HepG2 (cell line): ENCODE results near the gene C1QTNF1. TPM values are rescaled to one million over a fixed set of nuclear protein-coding genes. Genes with fewer than 3 reads are reported as not detected.

Experiments
- CCDC6 ChIP-seq: sonication (generic); formaldehyde crosslinking; IDR thresholded peaks from 2 replicates; pipeline ENCODE4 v1.8.1; 2022; ENCODE audit warnings: mild to moderate bottlenecking, missing genetic modification reagents, moderate library complexity
- EEA1 ChIP-seq: sonication (generic); formaldehyde crosslinking; IDR thresholded peaks from 2 replicates; pipeline ENCODE4 v1.5.1; 2020; ENCODE audit warnings: mild to moderate bottlenecking, missing genetic modification reagents, borderline replicate concordance
- ERF ChIP-seq: IDR thresholded peaks from 2 replicates; pipeline ENCODE4 v1.6.1; 2018; ENCODE audit warnings: missing biosample characterization, missing genetic modification reagents
- MXI1 ChIP-seq: IDR thresholded peaks from 3 replicates; pipeline ENCODE4 v1.6.1; 2012; ENCODE audit warnings: low read depth, low read length, inconsistent platforms, borderline replicate concordance
- NR2C2 ChIP-seq: sonication (generic); formaldehyde crosslinking; IDR thresholded peaks from 2 replicates; pipeline ENCODE4 v1.4.0; 2020; ENCODE audit warnings: missing genetic modification reagents, mild to moderate bottlenecking, moderate library complexity, borderline replicate concordance
- RAD21 ChIP-seq: fragments of 450-650 bp; formaldehyde crosslinking; IDR thresholded peaks from 2 replicates; pipeline ENCODE4 v1.5.0; 2020; ENCODE audit warnings: mild to moderate bottlenecking
- SMAD9 ChIP-seq: sonication (generic); formaldehyde crosslinking; IDR thresholded peaks from 2 replicates; pipeline ENCODE4 v1.5.1; 2020; ENCODE audit warnings: mild to moderate bottlenecking, missing genetic modification reagents
- YEATS2 ChIP-seq: sonication (generic); formaldehyde crosslinking; IDR thresholded peaks from 2 replicates; pipeline ENCODE4 v1.4.0; 2020; ENCODE audit warnings: missing genetic modification reagents, borderline replicate concordance
- ZC3H4 ChIP-seq: sonication (generic); formaldehyde crosslinking; IDR thresholded peaks from 2 replicates; pipeline ENCODE4 v1.4.0; 2020; ENCODE audit warnings: missing genetic modification reagents, borderline replicate concordance
- ZNF333 ChIP-seq: sonication (generic); formaldehyde crosslinking; IDR thresholded peaks from 2 replicates; pipeline ENCODE4 v1.4.0; 2020; ENCODE audit warnings: mild to moderate bottlenecking, missing genetic modification reagents, borderline replicate concordance
- ZNF614 ChIP-seq: IDR thresholded peaks from 2 replicates; pipeline ENCODE4 v1.6.1; 2018; ENCODE audit warnings: missing biosample characterization, missing genetic modification reagents, inconsistent platforms, borderline replicate concordance
- ZNF644 ChIP-seq: IDR thresholded peaks from 2 replicates; pipeline ENCODE4 v1.6.1; 2016; ENCODE audit warnings: low read depth
- polyA plus RNA-seq, 8 experiments: library from polyadenylated mRNA; depleted of rRNA in 3 of 8; stranded (reverse) in 7 of 8; unstranded in 1 of 8; fragments of >200 nt; fragmentation: Illumina TruSeq in 4 of 8; extraction: Trizol in 4 of 8; gene quantifications; 2 replicates each; pipeline versions ENCODE4 v1.2.1 to v1.2.3, GENCODE V29; 2011 to 2016; ENCODE audit warnings: low read depth in 4 of 8, missing spikeins in 1 of 8, mixed read lengths in 1 of 8; ENCODE audit not compliant: insufficient read depth in 1 of 8
- total RNA-seq, 5 experiments: library from RNA; depleted of rRNA; stranded (reverse); fragments of >200 nt; fragmentation: Illumina TruSeq; extraction: Trizol; gene quantifications; 2 replicates each; pipeline ENCODE4 v1.2.3, GENCODE V29; 2016; ENCODE audit warnings: low read depth in 1 of 5
- TF ChIP-seq, protein P1 (sequence below): sonication (generic); formaldehyde crosslinking; IDR thresholded peaks from 2 replicates; pipeline ENCODE4 v1.4.0; 2020; ENCODE audit warnings: mild to moderate bottlenecking, missing genetic modification reagents
- TF ChIP-seq, protein P2 (sequence below): sonication (generic); formaldehyde crosslinking; IDR thresholded peaks from 2 replicates; pipeline ENCODE4 v1.5.1; 2020; ENCODE audit warnings: missing genetic modification reagents, mild to moderate bottlenecking, borderline replicate concordance
- TF ChIP-seq, protein P3 (sequence below): IDR thresholded peaks from 2 replicates; pipeline ENCODE4 v1.6.1; 2016; ENCODE audit warnings: mild to moderate bottlenecking
- TF ChIP-seq, protein P4 (sequence below): sonication (generic); formaldehyde crosslinking; IDR thresholded peaks from 2 replicates; pipeline ENCODE4 v1.5.0; 2020; ENCODE audit warnings: missing genetic modification reagents
- TF ChIP-seq, protein P5 (sequence below), 2 experiments: sonication (generic) in 1 of 2; formaldehyde crosslinking in 1 of 2; IDR thresholded peaks; 2 replicates each; pipeline versions ENCODE4 v1.4.0 to v1.6.1; 2018 to 2020; ENCODE audit warnings: missing genetic modification reagents in 2 of 2, borderline replicate concordance in 1 of 2, low read depth in 1 of 2, mild to moderate bottlenecking in 1 of 2, missing biosample characterization in 1 of 2
- TF ChIP-seq, protein P6 (sequence below): IDR thresholded peaks from 2 replicates; pipeline ENCODE4 v1.6.1; 2016

C1QTNF1 gene
- total and polyA plus RNA-seq, 2 of the 13 experiments (the other 11 are each of a cell fraction or from before 2014, with no cell fraction given) = 0.18 to 0.86 TPM

DNA sequence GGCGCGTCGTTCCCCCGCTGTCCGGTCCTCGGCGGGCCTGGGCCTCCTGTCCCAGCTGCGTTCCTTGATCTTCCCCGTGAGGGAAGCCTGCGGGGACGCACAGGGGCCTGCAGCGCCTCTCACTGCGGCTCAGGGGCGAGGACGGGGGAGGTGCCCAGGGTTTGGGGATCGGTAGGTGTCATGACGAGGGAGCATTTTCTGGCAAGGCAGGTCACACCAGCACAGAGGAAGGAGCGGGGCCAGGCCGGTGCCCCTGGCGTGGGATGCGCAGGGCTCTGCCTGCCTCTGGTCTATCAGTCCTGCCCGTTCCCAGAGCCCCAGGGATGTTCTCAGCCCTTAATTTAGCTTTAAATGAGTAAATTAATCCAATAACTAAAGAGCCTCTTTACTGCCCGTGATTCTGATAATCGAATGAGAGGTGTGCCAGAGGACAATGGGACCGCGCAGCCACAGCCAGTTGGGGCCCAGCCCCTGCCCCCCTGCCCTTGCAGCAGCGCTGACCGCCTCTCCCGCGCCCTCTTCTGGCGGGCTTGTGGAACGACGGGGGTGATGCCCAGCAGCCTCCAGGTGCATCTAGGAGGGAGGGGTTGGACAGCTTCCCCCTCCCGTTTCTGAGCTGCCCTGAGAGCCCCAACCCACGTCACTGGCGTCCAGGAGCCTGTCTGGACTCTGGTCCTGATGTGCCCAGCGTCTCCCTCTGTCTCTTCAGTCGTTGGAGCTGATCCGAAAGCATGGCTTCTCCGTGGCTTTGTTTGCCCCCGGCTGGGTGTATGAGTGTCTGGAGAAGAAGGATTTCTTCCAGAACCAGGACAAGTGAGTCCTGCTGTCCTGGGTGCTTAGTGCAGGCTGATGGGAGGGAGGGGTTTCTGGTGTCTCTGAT is 58.6 kb downstream of the C1QTNF1 start (continued):
- TF ChIP-seq, protein P1, sequence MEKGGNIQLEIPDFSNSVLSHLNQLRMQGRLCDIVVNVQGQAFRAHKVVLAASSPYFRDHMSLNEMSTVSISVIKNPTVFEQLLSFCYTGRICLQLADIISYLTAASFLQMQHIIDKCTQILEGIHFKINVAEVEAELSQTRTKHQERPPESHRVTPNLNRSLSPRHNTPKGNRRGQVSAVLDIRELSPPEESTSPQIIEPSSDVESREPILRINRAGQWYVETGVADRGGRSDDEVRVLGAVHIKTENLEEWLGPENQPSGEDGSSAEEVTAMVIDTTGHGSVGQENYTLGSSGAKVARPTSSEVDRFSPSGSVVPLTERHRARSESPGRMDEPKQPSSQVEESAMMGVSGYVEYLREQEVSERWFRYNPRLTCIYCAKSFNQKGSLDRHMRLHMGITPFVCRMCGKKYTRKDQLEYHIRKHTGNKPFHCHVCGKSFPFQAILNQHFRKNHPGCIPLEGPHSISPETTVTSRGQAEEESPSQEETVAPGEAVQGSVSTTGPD (CRISPR knock-in tag) = no peak
- TF ChIP-seq ERF = 0 out of 2 replicates have a peak, but pooled peaks have one; percentile 49
- TF ChIP-seq, protein P2, sequence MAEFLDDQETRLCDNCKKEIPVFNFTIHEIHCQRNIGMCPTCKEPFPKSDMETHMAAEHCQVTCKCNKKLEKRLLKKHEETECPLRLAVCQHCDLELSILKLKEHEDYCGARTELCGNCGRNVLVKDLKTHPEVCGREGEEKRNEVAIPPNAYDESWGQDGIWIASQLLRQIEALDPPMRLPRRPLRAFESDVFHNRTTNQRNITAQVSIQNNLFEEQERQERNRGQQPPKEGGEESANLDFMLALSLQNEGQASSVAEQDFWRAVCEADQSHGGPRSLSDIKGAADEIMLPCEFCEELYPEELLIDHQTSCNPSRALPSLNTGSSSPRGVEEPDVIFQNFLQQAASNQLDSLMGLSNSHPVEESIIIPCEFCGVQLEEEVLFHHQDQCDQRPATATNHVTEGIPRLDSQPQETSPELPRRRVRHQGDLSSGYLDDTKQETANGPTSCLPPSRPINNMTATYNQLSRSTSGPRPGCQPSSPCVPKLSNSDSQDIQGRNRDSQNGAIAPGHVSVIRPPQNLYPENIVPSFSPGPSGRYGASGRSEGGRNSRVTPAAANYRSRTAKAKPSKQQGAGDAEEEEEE = 0 out of 2 replicates have a peak, but pooled peaks have one; percentile 38
- TF ChIP-seq RAD21 = peak; percentile 87
- no peak for TF ChIP-seq ZNF644 (CRISPR knock-in tag)
- TF ChIP-seq, protein P3, sequence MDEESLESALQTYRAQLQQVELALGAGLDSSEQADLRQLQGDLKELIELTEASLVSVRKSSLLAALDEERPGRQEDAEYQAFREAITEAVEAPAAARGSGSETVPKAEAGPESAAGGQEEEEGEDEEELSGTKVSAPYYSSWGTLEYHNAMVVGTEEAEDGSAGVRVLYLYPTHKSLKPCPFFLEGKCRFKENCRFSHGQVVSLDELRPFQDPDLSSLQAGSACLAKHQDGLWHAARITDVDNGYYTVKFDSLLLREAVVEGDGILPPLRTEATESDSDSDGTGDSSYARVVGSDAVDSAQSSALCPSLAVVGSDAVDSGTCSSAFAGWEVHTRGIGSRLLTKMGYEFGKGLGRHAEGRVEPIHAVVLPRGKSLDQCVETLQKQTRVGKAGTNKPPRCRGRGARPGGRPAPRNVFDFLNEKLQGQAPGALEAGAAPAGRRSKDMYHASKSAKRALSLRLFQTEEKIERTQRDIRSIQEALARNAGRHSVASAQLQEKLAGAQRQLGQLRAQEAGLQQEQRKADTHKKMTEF = no peak
- TF ChIP-seq ZC3H4 = 0 out of 2 replicates have a peak, but pooled peaks have one; percentile 42
- TF ChIP-seq, protein P4, sequence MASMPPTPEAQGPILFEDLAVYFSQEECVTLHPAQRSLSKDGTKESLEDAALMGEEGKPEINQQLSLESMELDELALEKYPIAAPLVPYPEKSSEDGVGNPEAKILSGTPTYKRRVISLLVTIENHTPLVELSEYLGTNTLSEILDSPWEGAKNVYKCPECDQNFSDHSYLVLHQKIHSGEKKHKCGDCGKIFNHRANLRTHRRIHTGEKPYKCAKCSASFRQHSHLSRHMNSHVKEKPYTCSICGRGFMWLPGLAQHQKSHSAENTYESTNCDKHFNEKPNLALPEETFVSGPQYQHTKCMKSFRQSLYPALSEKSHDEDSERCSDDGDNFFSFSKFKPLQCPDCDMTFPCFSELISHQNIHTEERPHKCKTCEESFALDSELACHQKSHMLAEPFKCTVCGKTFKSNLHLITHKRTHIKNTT (CRISPR knock-in tag) = no peak
- TF ChIP-seq ZNF614 = peak; percentile 23; the same call in 1 of the 2 replicates
- no peak for TF ChIP-seq NR2C2 (CRISPR knock-in tag)
- TF ChIP-seq, protein P5, sequence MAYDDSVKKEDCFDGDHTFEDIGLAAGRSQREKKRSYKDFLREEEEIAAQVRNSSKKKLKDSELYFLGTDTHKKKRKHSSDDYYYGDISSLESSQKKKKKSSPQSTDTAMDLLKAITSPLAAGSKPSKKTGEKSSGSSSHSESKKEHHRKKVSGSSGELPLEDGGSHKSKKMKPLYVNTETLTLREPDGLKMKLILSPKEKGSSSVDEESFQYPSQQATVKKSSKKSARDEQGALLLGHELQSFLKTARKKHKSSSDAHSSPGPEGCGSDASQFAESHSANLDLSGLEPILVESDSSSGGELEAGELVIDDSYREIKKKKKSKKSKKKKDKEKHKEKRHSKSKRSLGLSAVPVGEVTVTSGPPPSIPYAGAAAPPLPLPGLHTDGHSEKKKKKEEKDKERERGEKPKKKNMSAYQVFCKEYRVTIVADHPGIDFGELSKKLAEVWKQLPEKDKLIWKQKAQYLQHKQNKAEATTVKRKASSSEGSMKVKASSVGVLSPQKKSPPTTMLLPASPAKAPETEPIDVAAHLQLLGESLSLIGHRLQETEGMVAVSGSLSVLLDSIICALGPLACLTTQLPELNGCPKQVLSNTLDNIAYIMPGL (CRISPR knock-in tag; IDR thresholded peaks at IDR 0.05; ENCODE audit: borderline replicate concordance in 1 of 2, low read depth in 1 of 2) = 0 out of 4 replicates have a peak, but pooled peaks of 1 of the 2 experiments have one; percentile 34
- TF ChIP-seq EEA1 (CRISPR knock-in tag) = 0 out of 2 replicates have a peak, but pooled peaks have one; percentile 57
- no peak for TF ChIP-seq ZNF333 (CRISPR knock-in tag)
- peak; percentile 46; the same call in 1 of the 2 replicates for TF ChIP-seq CCDC6
- no peak for TF ChIP-seq MXI1
- TF ChIP-seq YEATS2 = no peak
- TF ChIP-seq, protein P6, sequence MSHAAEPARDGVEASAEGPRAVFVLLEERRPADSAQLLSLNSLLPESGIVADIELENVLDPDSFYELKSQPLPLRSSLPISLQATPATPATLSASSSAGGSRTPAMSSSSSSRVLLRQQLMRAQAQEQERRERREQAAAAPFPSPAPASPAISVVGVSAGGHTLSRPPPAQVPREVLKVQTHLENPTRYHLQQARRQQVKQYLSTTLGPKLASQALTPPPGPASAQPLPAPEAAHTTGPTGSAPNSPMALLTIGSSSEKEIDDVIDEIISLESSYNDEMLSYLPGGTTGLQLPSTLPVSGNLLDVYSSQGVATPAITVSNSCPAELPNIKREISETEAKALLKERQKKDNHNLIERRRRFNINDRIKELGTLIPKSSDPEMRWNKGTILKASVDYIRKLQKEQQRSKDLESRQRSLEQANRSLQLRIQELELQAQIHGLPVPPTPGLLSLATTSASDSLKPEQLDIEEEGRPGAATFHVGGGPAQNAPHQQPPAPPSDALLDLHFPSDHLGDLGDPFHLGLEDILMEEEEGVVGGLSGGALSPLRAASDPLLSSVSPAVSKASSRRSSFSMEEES = 0 out of 2 replicates have a peak, but pooled peaks have one; percentile 52
- TF ChIP-seq SMAD9 (CRISPR knock-in tag) = no peak
